T47D (cell line): ENCODE measurements around the gene STXBP1.
A peak's percentile ranks its signal among the peaks of the same experiment; 100 is the strongest.
"Not testable (repeated sequence)": the region's sequence is repeated elsewhere in the genome, so short reads cannot be mapped to it uniquely, and the experiment has no call there.

Source experiments
- DNase-seq, 2 experiments: peaks; one replicate each; pipeline versions ENCODE4 v3.0.0 to v3.0.0-alpha.2; 2011 to 2012; ENCODE audit warnings: low read depth in 1 of 2, low spot score in 1 of 2
- JUND ChIP-seq: IDR thresholded peaks from 2 replicates; pipeline ENCODE4 v1.6.1; 2012; ENCODE audit warnings: low read depth
- in situ Hi-C: cut with HindIII; loops from 2 replicates; pipeline ENCODE4 v1.10.0; 2016; ENCODE audit warnings: low sequenced_read_pairs, low pct_unique_long_range_greater_than_20kb

Gene STXBP1

DNA sequence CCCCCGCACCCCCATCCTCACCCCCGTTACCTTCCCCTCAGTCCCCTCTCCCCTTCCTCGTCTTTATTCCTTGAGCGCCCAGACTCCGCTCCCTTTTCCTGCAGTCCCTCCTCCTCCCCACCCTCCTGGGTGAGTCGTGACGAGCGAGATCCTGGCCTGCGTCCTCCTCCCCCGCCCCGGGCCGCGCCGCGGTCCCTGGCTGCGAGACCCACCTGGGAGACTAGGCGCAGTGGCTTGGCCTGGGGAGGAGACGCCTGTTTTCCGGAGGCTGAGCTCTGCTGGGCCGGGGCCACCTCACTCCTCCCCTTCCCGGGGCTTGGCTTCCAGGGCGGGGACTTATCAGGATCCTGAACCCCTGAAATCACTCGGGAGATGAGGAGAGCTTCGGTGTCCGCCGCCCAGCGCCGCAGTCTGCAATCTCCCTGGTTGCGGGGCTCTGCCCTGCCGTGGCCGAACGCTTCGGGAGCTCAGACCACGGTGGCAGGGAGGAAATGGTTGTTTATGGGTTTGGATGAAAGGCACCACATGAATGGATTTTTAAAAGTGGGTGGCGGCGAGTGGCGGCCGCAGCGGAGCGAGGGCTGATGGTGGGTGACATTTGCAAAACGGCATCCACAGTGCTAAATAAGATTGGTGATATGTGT is 984 bp downstream of the STXBP1 start:
- in situ Hi-C loops = no loop called here
- TF ChIP-seq JUND = no peak
- DNase-seq = no peak

- no peak for TF ChIP-seq JUND
- in situ Hi-C loops = no loop called here
- DNase-seq = no peak
Measured at GRCh38 chr9:127613583-127613954, 1.5 kb downstream of the STXBP1 start.

DNA sequence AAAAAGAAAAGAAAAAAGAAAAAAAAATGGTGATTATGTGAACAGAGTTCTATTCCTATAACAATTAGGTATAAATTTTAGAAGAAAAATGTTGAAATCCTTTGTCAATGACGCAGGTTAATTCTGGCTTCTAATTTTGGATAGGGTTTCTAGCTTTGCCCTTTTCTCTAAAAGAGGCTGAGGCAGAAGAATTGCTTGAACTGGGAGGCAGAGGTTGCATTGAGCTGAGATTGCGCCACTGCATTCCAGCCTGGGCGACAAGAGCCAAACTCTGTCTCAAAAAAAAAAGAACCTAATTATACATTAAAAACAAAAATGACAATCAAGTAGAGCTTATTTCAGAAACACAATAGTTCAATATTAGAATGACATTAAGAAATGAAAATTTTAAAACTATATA is 2.9 kb downstream of the STXBP1 start:
- in situ Hi-C loops = no loop called here
- TF ChIP-seq JUND = no peak
- no peak for DNase-seq

GRCh38 chr9:127621339-127621970 is 9.4 kb downstream of the STXBP1 start:
- DNase-seq, in situ Hi-C loops: not testable (repeated sequence)

- DNase-seq = no peak
- no peak for TF ChIP-seq JUND
- in situ Hi-C loops = no loop called here
Measured at GRCh38 chr9:127626752-127627493, 14.8 kb downstream of the STXBP1 start.

GRCh38 chr9:127627494-127627855 is 15.4 kb downstream of the STXBP1 start:
- DNase-seq = no peak
- in situ Hi-C loops = no loop called here
- no peak for TF ChIP-seq JUND

DNA sequence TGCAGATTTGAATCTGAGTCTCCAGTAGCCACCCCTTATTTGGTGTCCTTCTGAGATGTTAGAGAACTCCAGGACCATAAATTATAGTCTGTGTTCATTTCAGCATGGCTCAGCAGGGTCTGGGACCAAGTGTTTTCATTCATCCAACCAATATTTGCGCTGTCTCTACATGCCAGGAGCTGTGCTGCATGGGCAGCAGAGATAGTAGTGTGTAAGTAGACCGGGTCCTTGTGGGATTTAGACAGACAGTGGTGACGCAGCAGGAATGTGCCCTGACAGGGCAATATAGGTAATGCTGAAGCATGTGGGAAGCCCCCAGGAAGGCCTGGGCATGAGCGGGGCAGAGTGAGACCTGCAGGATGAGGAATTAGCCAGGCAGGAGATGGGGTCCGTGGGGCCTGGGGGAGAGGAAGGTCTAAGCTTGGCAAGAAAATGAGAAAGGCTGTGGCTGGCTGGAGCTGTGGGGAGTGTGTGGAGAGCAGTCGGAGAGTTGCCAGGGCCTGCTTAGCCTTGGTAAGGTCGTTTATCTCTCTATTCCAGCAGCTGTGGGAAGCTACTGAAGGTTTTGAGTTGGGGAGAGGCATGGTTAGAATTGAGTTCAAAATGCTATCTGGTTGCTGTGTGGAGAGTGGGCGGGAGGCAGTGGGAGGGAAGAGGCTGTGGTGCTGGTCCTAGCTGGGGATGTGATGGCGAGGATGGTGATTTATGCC is 16.8 kb downstream of the STXBP1 start:
- TF ChIP-seq JUND = no peak
- no peak for DNase-seq
- in situ Hi-C loops = no loop called here

GRCh38 chr9:127629468-127630081 is 17.5 kb downstream of the STXBP1 start:
- no peak for DNase-seq
- in situ Hi-C loops = no loop called here
- TF ChIP-seq JUND = no peak

DNA sequence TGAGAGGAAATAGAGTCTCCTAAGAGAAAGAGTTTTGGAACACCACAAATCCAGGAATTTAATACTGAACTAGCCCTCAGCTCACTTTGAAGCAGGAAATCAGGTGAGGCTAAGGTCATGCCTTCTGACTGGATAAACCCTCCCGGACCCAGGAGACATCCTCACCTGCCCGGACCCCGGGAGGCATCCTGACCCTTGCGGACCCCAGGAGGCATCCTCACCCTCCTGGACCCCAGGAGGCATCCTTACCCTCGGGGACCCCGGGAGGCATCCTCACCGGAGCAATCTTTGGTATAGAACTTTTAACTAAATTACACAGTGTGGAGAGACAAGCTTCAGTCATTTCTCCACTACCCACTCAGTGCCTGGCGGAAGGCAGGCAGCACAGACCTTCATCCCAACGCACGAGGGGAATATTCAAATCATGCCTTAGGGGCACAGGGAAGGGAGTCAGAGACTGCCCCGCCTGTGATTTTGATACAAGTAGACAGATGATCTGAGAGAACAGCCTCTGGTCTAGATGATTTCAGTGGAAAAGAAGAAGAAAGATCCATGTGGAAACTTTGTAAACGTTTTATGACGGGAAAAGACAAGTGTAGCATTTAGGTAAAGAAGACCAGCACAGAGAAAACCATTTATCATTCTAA is 21.3 kb downstream of the STXBP1 start:
- DNase-seq = no peak
- in situ Hi-C loops = no loop called here
- no peak for TF ChIP-seq JUND

DNA sequence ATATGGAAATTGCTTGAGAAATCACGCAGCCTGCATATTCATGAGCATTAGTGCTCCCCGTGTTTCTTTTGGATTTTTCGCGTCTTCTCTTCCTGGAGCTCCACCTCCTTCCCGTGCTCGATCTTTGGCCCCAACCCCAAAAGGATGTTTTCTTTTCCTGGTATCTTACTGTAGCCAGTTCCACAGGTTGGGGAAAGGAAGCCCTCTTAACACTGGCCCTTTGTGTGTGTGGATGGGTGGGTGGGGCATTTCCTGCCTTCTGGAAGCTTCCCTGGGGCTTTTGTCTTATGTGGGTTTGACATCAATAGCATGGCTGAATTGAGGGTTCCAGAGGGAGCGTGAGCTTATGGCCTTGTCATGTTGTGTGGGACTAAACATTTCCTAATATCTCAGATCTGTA is 21.9 kb downstream of the STXBP1 start:
- in situ Hi-C loops = no loop called here
- TF ChIP-seq JUND = no peak
- no peak for DNase-seq

DNA sequence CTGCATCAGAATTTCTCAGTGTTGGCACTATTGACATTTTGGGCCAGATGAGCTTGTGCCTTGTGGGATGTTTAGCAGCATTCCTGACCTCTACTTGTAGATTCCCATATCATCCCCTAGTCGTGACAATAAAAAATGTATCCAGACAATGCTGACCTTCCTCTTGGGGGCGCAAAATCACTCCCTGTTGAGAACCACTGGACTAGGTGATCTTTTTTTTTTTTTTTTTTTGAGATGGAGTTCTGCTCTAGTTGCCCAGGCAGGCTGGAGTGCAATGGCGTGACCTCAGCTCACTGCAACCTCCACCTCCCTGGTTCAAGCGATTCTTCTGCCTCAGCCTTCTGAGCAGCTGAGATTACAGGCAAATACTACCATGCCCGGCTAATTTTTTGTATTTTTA is 22.6 kb downstream of the STXBP1 start:
- no peak for TF ChIP-seq JUND
- DNase-seq = peak in 1 of 2 experiments; percentile 46
- in situ Hi-C loops = no loop called here

DNA sequence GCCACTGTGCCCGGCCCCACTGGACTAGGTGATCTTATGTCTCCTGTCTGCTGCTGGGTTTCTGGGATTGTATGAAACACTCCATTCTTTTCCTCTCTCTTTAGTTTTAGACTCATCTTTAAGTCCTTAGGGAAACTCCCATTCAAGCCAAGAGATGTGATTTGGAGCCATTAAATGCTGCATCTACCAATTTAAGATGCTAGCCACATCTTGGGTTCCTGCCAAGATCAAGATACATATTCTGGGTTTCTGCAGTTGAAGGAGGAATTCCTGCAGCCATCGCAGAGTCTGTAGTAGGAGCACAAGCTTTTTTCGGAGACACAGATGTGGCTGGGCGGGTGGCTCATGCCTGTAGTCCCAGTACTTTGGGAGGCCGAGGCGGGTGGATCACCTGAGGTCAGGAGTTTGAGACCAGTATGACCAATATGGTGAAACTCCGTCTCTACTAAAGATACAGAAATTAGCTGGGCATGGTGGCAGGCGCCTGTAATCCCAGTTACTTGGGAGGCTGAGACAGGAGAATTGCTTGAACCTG is 23.2 kb downstream of the STXBP1 start:
- in situ Hi-C loops = no loop called here
- no peak for TF ChIP-seq JUND
- no peak for DNase-seq
